TTC549 (cell line): ENCODE measurements around the gene RPS6KA1.
"Not testable (repeated sequence)": the region's sequence is repeated elsewhere in the genome, so short reads cannot be mapped to it uniquely, and the experiment has no call there.

Experiments used
- FAIRE-seq: peaks from 2 replicates; lab custom pipeline; 2012; peaks lifted over from hg19 to GRCh38; lab: Jason Lieb, UNC

The RPS6KA1 gene

GRCh38 chr1:26529655-26530409 is at the start of gene RPS6KA1:
TSS of gene RPS6KA1 (plus strand) at chr1:26529761. CDS start at chr1:26529921, 160 bp downstream.
- FAIRE-seq: no peak

DNA sequence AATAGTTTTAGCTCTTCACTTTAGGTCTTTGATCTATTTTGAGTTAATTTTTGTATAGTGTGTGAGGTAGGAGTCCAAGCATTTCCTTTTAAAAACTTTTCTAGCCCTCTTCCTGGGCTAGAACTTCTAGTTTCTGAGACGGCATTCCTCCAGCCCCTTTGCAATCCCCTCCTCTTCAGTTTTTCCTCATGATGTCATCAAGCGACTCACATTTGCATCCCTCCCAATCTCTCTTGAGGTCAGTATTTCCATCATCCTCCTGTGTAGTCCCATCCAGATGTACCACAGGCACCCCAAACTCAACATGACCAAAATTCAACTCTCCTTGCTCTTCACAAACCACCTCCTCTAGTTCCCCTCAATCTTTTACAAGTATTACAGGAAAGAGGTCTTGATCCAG is 46.6 kb upstream of the RPS6KA1 start:
- FAIRE-seq: no peak

GRCh38 chr1:26483980-26484379 is 45.6 kb upstream of the RPS6KA1 start:
- FAIRE-seq: no peak

GRCh38 chr1:26490155-26490554 is 39.4 kb upstream of the RPS6KA1 start:
- no peak for FAIRE-seq

- FAIRE-seq: no peak
Observed at GRCh38 chr1:26493267-26493666, 36.3 kb upstream of the RPS6KA1 start.

- no peak for FAIRE-seq
Observed at GRCh38 chr1:26493938-26494337, 35.6 kb upstream of the RPS6KA1 start.

- no peak for FAIRE-seq
Observed at GRCh38 chr1:26496861-26497260, 32.7 kb upstream of the RPS6KA1 start.

GRCh38 chr1:26498894-26499293 is 30.7 kb upstream of the RPS6KA1 start:
- no peak for FAIRE-seq

DNA sequence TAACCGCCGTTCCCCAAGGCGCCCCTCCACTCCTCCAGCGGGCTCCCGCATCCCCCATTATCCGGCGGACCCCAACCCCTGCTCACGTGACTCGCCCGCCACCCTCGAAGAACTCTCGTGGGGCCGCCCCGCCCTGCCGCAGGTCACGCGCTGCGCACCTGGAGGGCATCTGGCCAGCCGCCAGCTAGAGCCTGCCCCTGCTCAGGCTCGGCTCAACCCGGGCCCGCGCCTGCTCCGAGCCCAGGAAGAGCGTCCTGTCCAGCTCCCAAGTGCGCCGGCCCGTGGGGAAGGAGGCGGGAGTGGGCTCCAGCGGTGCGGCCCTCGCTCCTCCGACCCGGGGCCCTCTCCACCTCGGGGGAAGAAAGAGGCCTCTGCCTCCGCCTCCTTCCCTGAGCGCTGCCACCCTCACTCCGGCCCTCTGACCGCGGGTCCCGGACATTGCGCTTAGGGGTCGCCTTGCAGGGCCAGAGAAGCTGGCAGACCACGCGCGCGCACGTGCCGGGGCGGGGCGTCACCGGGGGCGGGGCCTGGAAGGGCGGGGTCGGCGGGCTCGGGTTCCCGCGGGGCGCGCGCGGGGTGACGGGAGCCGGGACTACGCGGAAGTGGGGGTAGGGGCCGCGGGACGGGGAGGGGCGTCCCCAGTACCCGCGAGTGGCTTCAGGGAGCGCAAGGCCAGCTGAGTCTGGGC is 28.9 kb upstream of the RPS6KA1 start:
- no peak for FAIRE-seq

DNA sequence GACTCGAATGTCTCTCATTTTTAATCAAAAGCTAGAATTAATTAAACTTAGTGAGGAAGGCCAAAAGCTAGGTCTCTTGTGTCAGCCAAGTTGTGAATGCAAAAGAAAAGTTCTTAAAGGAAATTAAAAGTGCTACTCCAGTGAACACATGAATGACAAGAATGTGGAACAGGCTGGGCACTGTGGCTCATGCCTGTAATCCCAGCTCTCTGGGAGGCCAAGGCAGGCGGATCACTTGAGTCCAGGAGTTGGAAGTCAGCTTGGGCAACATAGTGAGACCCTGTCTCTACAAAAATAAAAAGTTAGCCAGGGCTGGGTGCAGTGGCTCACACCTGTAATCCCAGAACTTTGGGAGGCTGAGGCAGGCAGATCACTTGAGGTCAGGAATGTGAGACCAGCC is 18.9 kb upstream of the RPS6KA1 start:
- FAIRE-seq: not testable (repeated sequence)

DNA sequence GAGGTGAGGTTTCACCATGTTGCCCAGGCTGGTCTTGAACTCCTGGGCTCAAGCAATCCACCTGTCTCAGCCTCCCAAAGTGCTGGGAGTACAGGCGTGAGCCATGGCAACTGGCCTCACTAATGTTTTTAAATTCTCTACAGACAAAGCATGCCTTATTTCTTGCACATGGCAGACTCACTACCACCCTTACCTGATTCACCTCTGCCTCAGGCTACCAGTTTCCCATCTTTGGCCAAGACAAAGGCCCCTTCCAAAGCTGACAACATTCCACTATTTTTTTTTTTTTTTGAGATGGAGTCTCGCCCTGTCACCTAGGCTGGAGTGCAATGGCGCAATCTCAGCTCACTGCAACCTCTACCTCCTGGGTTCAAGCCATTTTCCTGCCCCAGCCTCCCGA is 13.7 kb upstream of the RPS6KA1 start:
- FAIRE-seq: not testable (repeated sequence)

GRCh38 chr1:26516987-26517765 is 12.4 kb upstream of the RPS6KA1 start:
- FAIRE-seq: no peak

DNA sequence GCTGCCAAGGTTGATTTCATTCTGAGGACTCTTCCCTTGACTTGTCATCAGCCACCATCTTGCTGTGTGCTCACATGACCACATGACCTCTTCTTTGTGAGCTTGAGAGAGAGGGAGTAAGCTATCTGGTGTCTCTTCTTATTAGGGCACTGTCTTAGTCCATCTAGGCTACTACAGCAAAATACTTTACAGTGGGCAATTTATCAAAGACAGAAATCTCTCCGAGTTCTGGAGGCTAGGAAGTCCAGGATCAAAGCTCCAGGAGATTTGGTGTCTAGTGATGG is 11.9 kb upstream of the RPS6KA1 start:
- no peak for FAIRE-seq

DNA sequence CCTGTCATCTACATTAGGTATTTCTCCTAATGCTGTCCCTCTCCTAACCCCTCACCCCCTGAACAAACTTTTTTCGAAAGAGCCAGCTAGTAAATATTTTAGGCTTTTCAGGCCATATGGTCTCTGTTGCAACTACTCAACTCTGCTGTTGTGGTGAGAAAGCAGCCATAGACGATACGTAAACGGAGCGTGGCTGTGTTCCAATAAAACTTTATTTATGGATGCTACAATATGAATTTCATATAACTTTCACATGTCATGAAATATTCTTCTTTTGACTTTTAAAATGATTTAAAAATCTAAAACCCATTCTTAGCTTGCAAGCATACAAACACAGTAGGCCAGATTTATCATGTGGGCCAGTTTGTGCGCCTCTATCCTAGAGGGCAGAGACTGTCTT is 11.2 kb upstream of the RPS6KA1 start:
- no peak for FAIRE-seq

- FAIRE-seq: no peak
Observed at GRCh38 chr1:26520339-26520738, 9.2 kb upstream of the RPS6KA1 start.

DNA sequence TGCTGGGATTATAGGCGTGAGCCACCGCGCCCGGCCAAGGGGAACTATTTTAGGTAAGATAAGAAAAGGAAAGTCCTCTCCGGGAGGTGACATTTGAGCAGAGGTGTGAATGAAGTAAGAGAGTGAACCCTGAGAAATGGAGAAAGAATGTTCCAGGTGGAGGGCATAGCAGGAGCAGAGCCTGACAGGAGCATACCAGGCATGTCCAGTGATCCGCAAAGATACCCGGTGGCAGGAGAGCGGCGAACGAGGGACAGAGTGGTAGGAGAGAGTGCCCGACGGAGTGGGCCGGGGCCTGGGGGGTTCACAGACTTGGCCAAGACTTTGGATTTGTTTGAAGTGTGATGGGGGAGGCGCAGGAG is 7.9 kb upstream of the RPS6KA1 start:
- no peak for FAIRE-seq

- FAIRE-seq: no peak
Observed at GRCh38 chr1:26522073-26522472, 7.5 kb upstream of the RPS6KA1 start.

DNA sequence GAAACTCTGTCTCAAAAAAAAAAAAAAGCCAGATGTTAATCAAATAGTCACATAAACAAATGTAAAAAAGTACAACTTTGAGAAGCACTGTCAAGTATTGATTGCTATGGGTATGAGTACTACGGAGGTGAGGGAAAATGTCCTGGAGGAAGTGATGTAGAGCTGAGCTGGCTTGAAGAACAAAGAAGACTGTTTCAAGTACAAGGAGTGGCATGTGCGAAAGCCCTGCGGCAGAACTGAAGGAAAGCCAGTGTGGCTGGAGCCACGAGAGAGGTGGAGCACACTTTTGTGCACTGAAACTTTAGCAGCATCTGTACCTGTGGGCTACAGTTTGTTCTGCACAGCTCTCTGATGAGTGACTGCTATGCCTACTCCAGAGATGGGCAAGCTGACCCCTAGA is 5.4 kb upstream of the RPS6KA1 start:
- no peak for FAIRE-seq

DNA sequence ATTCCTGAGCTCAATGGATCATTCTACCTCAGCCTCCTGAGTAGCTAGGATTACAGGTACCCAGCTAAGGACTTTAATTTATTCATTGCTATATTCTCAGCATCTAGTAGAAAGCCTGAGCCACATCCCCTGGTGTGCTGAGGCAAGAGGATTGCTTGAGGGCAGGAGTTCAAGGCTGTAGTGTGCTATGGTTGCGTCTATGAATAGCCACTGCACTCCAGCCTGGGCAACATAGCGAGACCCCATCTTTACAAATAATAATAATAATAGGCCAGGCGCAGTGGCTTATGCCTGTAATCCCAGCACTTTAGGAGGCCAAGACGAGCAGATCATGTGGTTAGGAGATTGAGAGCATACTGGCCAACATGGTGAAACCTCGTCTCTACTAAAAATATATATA is 3.3 kb upstream of the RPS6KA1 start:
- no peak for FAIRE-seq

- FAIRE-seq: no peak
Observed at GRCh38 chr1:26529405-26529654, 231 bp upstream of the RPS6KA1 start.

- FAIRE-seq: no peak
Observed at GRCh38 chr1:26530410-26530894, 891 bp downstream of the RPS6KA1 start.

DNA sequence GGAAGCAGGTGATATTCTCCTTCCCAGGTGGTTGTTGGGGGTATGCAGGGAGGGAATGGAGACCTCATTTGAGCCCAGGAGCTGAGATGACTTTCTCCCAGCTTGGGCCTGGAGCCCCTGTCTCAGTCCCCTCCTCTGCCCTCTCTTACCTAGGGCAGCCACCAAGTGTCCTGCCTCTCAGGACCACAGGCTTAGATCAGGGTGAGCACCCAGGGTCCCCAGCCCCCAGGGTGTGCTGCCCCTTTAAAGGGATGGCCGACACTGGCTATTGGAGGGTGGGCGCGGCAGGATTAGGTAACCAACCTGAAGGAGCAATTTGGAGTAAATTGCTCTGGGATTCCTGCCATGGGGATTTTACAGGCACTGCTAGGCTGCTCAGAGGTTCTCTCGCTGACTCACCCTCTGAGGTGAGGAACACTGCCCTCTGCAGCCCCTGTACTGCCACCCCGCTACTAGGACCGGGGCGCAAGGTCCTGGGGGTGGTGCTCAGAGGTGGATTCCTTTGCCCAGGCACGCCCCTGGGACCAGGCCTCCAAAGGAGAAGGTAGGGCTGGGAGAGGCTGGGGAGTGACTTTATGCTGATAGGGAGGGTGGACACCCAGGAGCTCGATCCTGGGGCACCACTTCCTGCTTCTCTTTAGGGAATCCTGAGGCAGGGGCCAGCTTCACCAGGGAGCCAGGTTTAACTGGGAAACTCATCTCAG is 1.5 kb downstream of the RPS6KA1 start:
- FAIRE-seq: no peak

GRCh38 chr1:26531651-26532131 is 2.1 kb downstream of the RPS6KA1 start:
- no peak for FAIRE-seq
